ENCODE results near the gene GJA9. TPM values are rescaled to one million over a fixed set of nuclear protein-coding genes. Genes with fewer than 3 reads are reported as not detected.

Gene GJA9
- total RNA-seq, 6 experiments from 2014 or later = not detected

- H3K36me3 Mint-ChIP-seq (ENCODE audit: low read depth) = no peaks in the 10 kb centered on the region
- H3K4me3 Mint-ChIP-seq = no peak overlapping the region
- H3K9me3 Mint-ChIP-seq = no peaks in the 10 kb centered on the region
- H3K27ac Mint-ChIP-seq = no peak overlapping the region
- no peak for DNase-seq
- H3K4me1 Mint-ChIP-seq (ENCODE audit: low read depth) = peaks cover 9% of the 10 kb centered on the region
- no peak for TF ChIP-seq CTCF (IDR thresholded peaks at IDR 0.05)
- H3K27me3 Mint-ChIP-seq (ENCODE audit: insufficient read depth) = peaks cover 26% of the 10 kb centered on the region
These were observed 52.0 kb downstream of the GJA9 start for GRCh38 chr1:38829368-38829767.

GRCh38 chr1:38827318-38827717 lies 54.1 kb downstream of the GJA9 start:
- H3K27ac Mint-ChIP-seq = no peak overlapping the region
- peaks cover 26% of the 10 kb centered on the region for H3K27me3 Mint-ChIP-seq (ENCODE audit: insufficient read depth)
- no peak for TF ChIP-seq CTCF (IDR thresholded peaks at IDR 0.05)
- H3K4me1 Mint-ChIP-seq (ENCODE audit: low read depth) = peaks cover 7% of the 10 kb centered on the region
- H3K36me3 Mint-ChIP-seq (ENCODE audit: low read depth) = no peaks in the 10 kb centered on the region
- H3K9me3 Mint-ChIP-seq = no peaks in the 10 kb centered on the region
- no peak for DNase-seq
- H3K4me3 Mint-ChIP-seq = no peak overlapping the region

DNA sequence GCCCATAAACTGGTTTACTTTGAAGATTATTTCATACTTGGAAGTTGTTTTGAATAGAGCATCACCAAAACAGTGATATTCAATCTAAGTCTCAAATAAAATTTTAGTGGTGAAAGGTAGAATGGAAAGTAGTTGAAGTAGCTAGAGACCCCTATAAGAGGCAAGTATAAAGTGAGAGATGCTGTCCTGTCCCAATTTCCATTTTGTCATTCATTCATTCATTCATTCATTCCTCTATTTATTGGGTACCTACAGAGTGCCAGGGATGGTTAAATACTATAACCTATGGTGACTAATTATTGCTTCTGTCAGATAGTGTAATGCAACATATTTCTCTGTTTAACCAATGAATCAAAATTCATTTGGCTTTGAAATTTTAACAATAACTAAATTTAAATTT lies 54.5 kb downstream of the GJA9 start:
- TF ChIP-seq CTCF (IDR thresholded peaks at IDR 0.05) = no peak
- H3K9me3 Mint-ChIP-seq = no peaks in the 10 kb centered on the region

GRCh38 chr1:38826262-38826661 lies 55.1 kb downstream of the GJA9 start:
- H3K4me1 Mint-ChIP-seq (ENCODE audit: low read depth) = no peaks in the 10 kb centered on the region
- TF ChIP-seq CTCF (IDR thresholded peaks at IDR 0.05) = no peak
- peaks cover 26% of the 10 kb centered on the region for H3K27me3 Mint-ChIP-seq (ENCODE audit: insufficient read depth)
- no peak overlapping the region for H3K4me3 Mint-ChIP-seq
- no peak for DNase-seq
- no peaks in the 10 kb centered on the region for H3K36me3 Mint-ChIP-seq (ENCODE audit: low read depth)
- no peak overlapping the region for H3K27ac Mint-ChIP-seq
- no peaks in the 10 kb centered on the region for H3K9me3 Mint-ChIP-seq

More for the DNA sequence above, 54.5 kb downstream of the GJA9 start:
- H3K4me3 Mint-ChIP-seq = no peak overlapping the region
- H3K4me1 Mint-ChIP-seq (ENCODE audit: low read depth) = peaks cover 3% of the 10 kb centered on the region
- H3K27me3 Mint-ChIP-seq (ENCODE audit: insufficient read depth) = peaks cover 27% of the 10 kb centered on the region
- DNase-seq = no peak
- H3K27ac Mint-ChIP-seq = no peak overlapping the region
- no peaks in the 10 kb centered on the region for H3K36me3 Mint-ChIP-seq (ENCODE audit: low read depth)

Other genes with a start within 250 kb of the GJA9 start
- 10 to 100 TPM; 23.1 to 27.2 (median 26.2) TPM for gene RRAGC, start 21.8 kb downstream of the GJA9 start, total RNA-seq (2021; fragmentation: NEBNext Ultra II Directional; extraction: Animal tissue kit (Norgen Biotek cat#: 25700))
- gene MYCBP, start 8.2 kb downstream of the GJA9 start, total RNA-seq (2021; fragmentation: NEBNext Ultra II Directional; extraction: Animal tissue kit (Norgen Biotek cat#: 25700)) = 10 to 100 TPM; 28.4 to 43.7 (median 36.3) TPM
- 1 to 10 TPM in 2 of 6 experiments, under 1 TPM in 4; 0.11 to 1.2 (median 0.51) TPM for gene RHBDL2, start 60.2 kb upstream of the GJA9 start, total RNA-seq (2021; fragmentation: NEBNext Ultra II Directional; extraction: Animal tissue kit (Norgen Biotek cat#: 25700))
- gene AKIRIN1, start 109.7 kb upstream of the GJA9 start, total RNA-seq (2021; fragmentation: NEBNext Ultra II Directional; extraction: Animal tissue kit (Norgen Biotek cat#: 25700)) = 10 to 100 TPM; 63.3 to 78.7 (median 71.2) TPM
- gene NDUFS5, start 144.8 kb upstream of the GJA9 start, total RNA-seq (2021; fragmentation: NEBNext Ultra II Directional; extraction: Animal tissue kit (Norgen Biotek cat#: 25700)) = 100 to 1,000 TPM; 181 to 275 (median 249) TPM

Data from HFFc6 (cell line).